B cell (primary cell): Measurements from ENCODE around the gene MEGF11. TPM values are rescaled to one million over a fixed set of nuclear protein-coding genes. Genes with fewer than 3 reads are reported as not detected.

ENCODE experiments used
- ATAC-seq: fragments of 200-7000 bp; cut with Tn5 transposase; one replicate; pipeline ENCODE4 v1.10.0; 2021; ENCODE audit warnings: low read depth, mild to moderate bottlenecking, moderate number of reproducible peaks, moderate library complexity
- CTCF ChIA-PET: fragments of 350-600 bp; sonication (Branson Sonifier 250); formaldehyde crosslinking; loops from one replicate; lab custom pipeline; 2021; ENCODE audit warnings: antibody characterized with exemption, inconsistent platforms; lab: Charles Lee
- POLR2A ChIA-PET: fragments of 350-600 bp; sonication (Branson Sonifier 250); formaldehyde crosslinking; loops from one replicate; lab custom pipeline; 2021; ENCODE audit warnings: antibody characterized with exemption; lab: Charles Lee
- DNase-seq: peaks from one replicate; pipeline ENCODE4 v3.0.0; 2013
- H2AFZ ChIP-seq: 2 replicates; pipeline ENCODE4 v1.6.1; 2012; ENCODE audit warnings: mild to moderate bottlenecking, low read depth, low read length; ENCODE audit not compliant: insufficient read depth, poor library complexity, severe bottlenecking
- H3K27ac ChIP-seq, 2 donors: 1 replicate in 1 of 2; 2 replicates in 1 of 2; pipeline ENCODE4 v1.5.1; 2012 to 2013; ENCODE audit warnings: low read length in 2 of 2, mild to moderate bottlenecking in 2 of 2, moderate library complexity in 1 of 2
- H3K27me3 ChIP-seq, 4 experiments: fragments of 200-600 bp in 1 of 4; sonication (generic) in 1 of 4; replicated peaks in 1 of 4; 1 replicate in 2 of 4; 2 replicates in 2 of 4; pipeline versions ENCODE4 v1.6.1 to v1.7.0; 2013 to 2016; ENCODE audit warnings: low read length in 3 of 4, mild to moderate bottlenecking in 2 of 4, mixed read lengths in 1 of 4, moderate library complexity in 1 of 4; ENCODE audit not compliant: insufficient read depth in 4 of 4, control insufficient read depth in 3 of 4; ENCODE audit errors: control extremely low read depth in 1 of 4
- H3K36me3 ChIP-seq, 2 experiments: replicated peaks in 1 of 2; 1 replicate in 1 of 2; 2 replicates in 1 of 2; pipeline versions ENCODE4 v1.6.1 to v1.7.1; 2013; ENCODE audit warnings: low read length in 1 of 2; ENCODE audit not compliant: insufficient read depth in 2 of 2, control insufficient read depth in 1 of 2; ENCODE audit errors: control extremely low read depth in 1 of 2, extremely low read depth in 1 of 2
- H3K4me1 ChIP-seq, 2 donors: fragments of 200-600 bp in 1 of 2; sonication (generic) in 1 of 2; 1 replicate in 1 of 2; 2 replicates in 1 of 2; pipeline versions ENCODE4 v1.5.1 to v1.6.1; 2013 to 2017; ENCODE audit warnings: low read length in 2 of 2; ENCODE audit not compliant: control insufficient read depth in 2 of 2, insufficient read depth in 2 of 2
- H3K4me2 ChIP-seq: replicated peaks from 2 replicates; pipeline ENCODE3; 2012; ENCODE audit warnings: mild to moderate bottlenecking, low read depth, low read length; ENCODE audit not compliant: poor library complexity, severe bottlenecking
- H3K4me3 ChIP-seq, 5 experiments: fragments of 200-600 bp in 1 of 5; sonication (generic) in 1 of 5; 1 replicate in 3 of 5; 2 replicates in 2 of 5; pipeline versions ENCODE4 v1.5.1 to v1.7.0; 2011 to 2016; ENCODE audit warnings: low read length in 4 of 5, mild to moderate bottlenecking in 4 of 5, low read depth in 2 of 5, control low read depth in 1 of 5, moderate library complexity in 1 of 5; ENCODE audit not compliant: insufficient read depth in 1 of 5; ENCODE audit errors: control extremely low read depth in 1 of 5, extremely low read depth in 1 of 5
- H3K79me2 ChIP-seq: fragments of 200-600 bp; sonication (generic); one replicate; pipeline ENCODE4 v1.6.0; 2016; ENCODE audit warnings: low read length; ENCODE audit not compliant: control insufficient read depth, insufficient read depth
- H3K9ac ChIP-seq: fragments of 200-600 bp; sonication (generic); 2 replicates; pipeline ENCODE4 v1.6.1; 2017; ENCODE audit warnings: mild to moderate bottlenecking, low read length, moderate library complexity
- H3K9me3 ChIP-seq, 3 donors: one replicate each; pipeline versions ENCODE4 v1.6.1 to v1.7.1; 2013; ENCODE audit warnings: low read length in 2 of 3; ENCODE audit not compliant: control insufficient read depth in 2 of 3, insufficient read depth in 1 of 3; ENCODE audit errors: control extremely low read depth in 1 of 3
- H4K20me1 ChIP-seq: 2 replicates; pipeline ENCODE4 v1.6.0; 2012; ENCODE audit warnings: mild to moderate bottlenecking, low read length; ENCODE audit not compliant: insufficient read depth, control insufficient read depth, poor library complexity, severe bottlenecking
- H3K27ac Mint-ChIP-seq: one replicate; pipeline ENCODE4 v1.8.0; 2021; ENCODE audit warnings: mixed read lengths
- H3K27me3 Mint-ChIP-seq: one replicate; pipeline ENCODE4 v1.8.0; 2021; ENCODE audit warnings: mixed read lengths
- H3K4me1 Mint-ChIP-seq: one replicate; pipeline ENCODE4 v1.8.0; 2021; ENCODE audit warnings: mixed read lengths
- H3K4me3 Mint-ChIP-seq: one replicate; pipeline ENCODE4 v1.8.0; 2021; ENCODE audit warnings: mixed read lengths
- H3K9me3 Mint-ChIP-seq: one replicate; pipeline ENCODE4 v1.8.0; 2022; ENCODE audit warnings: mixed read lengths; ENCODE audit not compliant: insufficient read depth
- CTCF ChIP-seq: fragments of 200-600 bp; IDR thresholded peaks from one replicate; pipeline ENCODE4 v1.8.0; 2022; ENCODE audit warnings: antibody characterized with exemption, mild to moderate bottlenecking
- EZH2 ChIP-seq: IDR thresholded peaks from 2 replicates; pipeline ENCODE4 v1.6.1; 2012; ENCODE audit warnings: borderline replicate concordance, low read depth, mild to moderate bottlenecking, moderate library complexity, low read length; ENCODE audit not compliant: insufficient read depth, poor library complexity, severe bottlenecking
- WGBS: methylation state at CpG from one replicate; pipeline ENCODE4 v1.1.5; 2013; ENCODE audit warnings: missing lambda C conversion rate; ENCODE audit not compliant: insufficient coverage; 5-methylcytosine and 5-hydroxymethylcytosine counted together
- intact Hi-C: fragments of 100-400 bp; cut with micrococcal nuclease; formaldehyde crosslinking; loops from one replicate; pipeline ENCODE4 v1.10.0; 2022
- polyA plus RNA-seq: library from polyadenylated mRNA; depleted of rRNA; stranded (reverse); fragments of >200 nt; gene quantifications from 2 replicates; pipeline ENCODE4 v1.2.3, GENCODE V29; 2012
- total RNA-seq, 2 donors: library from RNA; stranded (reverse); fragments of 120-200 nt in 1 of 2; gene quantifications; 1 replicate in 1 of 2; 2 replicates in 1 of 2; pipeline versions ENCODE4 v1.2.3 to v1.2.4, GENCODE V29; 2013 to 2022

The MEGF11 gene
- total and polyA plus RNA-seq, 2 donors (not counting 1 experiment from before 2014, with no cell fraction given): 0.04 to 0.34 TPM

DNA sequence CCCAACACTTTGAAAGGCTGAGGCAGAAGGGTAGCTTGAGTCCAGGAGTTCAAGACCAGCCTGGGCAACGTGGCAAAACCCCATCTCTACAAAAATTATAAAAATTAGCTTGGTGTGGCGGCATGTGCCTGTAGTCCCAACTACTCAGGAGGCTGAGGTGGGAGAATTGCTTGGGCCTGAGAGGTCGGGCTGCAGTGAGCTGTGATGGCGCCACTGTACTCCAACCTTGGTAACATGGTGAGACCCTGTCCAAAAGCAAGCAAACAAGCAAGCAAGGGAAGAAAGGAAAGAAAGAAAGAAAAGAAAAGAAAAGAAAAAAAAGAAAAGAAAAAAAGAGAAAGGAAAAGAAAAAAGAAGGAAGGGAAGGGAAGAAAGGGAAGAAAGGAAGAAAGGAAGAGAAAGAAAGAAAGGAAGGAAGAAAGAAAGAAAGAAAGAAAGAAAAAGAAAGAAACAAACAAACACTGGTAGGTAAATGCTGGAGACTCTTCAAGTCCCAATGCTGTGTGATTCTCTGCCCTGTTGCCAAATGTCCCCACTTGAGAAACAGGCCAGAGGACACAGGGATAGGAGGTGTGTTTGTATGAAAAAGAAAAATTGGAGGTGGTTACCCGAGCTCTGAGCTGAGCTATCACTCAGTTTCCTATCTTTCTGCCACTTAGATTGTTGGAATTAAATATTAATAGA lies 263.1 kb downstream of the MEGF11 start:
- H3K4me2 ChIP-seq: no peak overlapping the region
- no peak overlapping the region for H2AFZ ChIP-seq
- ATAC-seq (no peak), DNase-seq (no peak)
- Mint-ChIP-seq H3K27me3 (peaks cover 46% of the 10 kb centered on the region), H3K9me3 (no peaks in the 10 kb centered on the region), H3K4me1 (no peaks in the 10 kb centered on the region), H3K27ac (no peak overlapping the region), H3K4me3 (no peak overlapping the region)
- TF ChIP-seq EZH2 (no peak), CTCF (no peak)
- POLR2A ChIA-PET: no interaction called here
- H3K27ac ChIP-seq: no peak overlapping the region
- no peaks in the 10 kb centered on the region for H3K4me1 ChIP-seq
- intact Hi-C loops: no loop called here
- H3K9ac ChIP-seq: no peak overlapping the region
- WGBS: 90% methylated on average over 2 of the region's 5 CpGs
- CTCF ChIA-PET: interaction anchor here (1.3 kb wide), 1 partner anchor 8 kb away, joined by 4 read pairs; no protein-coding TSS in a partner anchor
- H3K27me3 ChIP-seq: peaks cover 0 to 12% (median 3%) of the 10 kb centered on the region in 4 experiments
- no peaks in the 10 kb centered on the region for H3K9me3 ChIP-seq
- no peaks in the 10 kb centered on the region for H3K36me3 ChIP-seq
- no peaks in the 10 kb centered on the region for H4K20me1 ChIP-seq
- no peaks in the 10 kb centered on the region for H3K79me2 ChIP-seq
- H3K4me3 ChIP-seq: no peak overlapping the region

DNA sequence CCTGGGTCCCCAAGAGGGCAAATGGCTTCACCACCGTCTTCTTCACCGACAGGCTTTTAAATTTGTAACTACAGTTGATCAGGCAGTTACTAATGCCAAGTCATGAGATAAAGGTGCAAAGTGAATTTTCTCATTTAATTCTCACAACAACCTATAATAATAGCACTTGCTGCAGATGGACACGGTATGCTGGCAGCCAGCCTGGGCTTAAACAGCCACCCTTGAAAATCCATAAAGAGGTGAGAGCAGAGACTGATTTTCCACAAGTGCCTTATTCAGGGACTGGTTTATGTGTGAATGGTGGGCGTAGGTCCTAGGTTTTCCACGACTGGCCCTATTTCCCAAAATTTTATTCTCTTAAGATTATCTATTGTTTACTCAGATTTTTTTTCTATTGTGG lies 266.4 kb downstream of the MEGF11 start:
- Mint-ChIP-seq H3K27ac (no peak overlapping the region), H3K9me3 (no peaks in the 10 kb centered on the region), H3K4me1 (peaks cover 11% of the 10 kb centered on the region), H3K27me3 (peaks cover 33% of the 10 kb centered on the region), H3K4me3 (no peak overlapping the region)
- DNase-seq (no peak), ATAC-seq (no peak)
- CTCF ChIA-PET: no interaction called here
- intact Hi-C loops: no loop called here
- POLR2A ChIA-PET: no interaction called here
- TF ChIP-seq EZH2: no peak
- Histone ChIP-seq H4K20me1 (no peaks in the 10 kb centered on the region), H2AFZ (no peak overlapping the region), H3K27me3 (peaks cover 0 to 24% (median 10%) of the 10 kb centered on the region in 4 experiments), H3K4me3 (no peak overlapping the region), H3K36me3 (no peaks in the 10 kb centered on the region), H3K27ac (no peak overlapping the region), H3K4me1 (peaks cover 6 to 9% of the 10 kb centered on the region in 2 donors), H3K9ac (no peak overlapping the region), H3K4me2 (no peak overlapping the region), H3K9me3 (no peaks in the 10 kb centered on the region), H3K79me2 (no peaks in the 10 kb centered on the region)
- no CpG with 5 or more reads among the region's 5 CpGs for WGBS
